GM12878 (cell line): Measurements from ENCODE around the gene HIF1AN. TPM values are rescaled to one million over a fixed set of nuclear protein-coding genes. Genes with fewer than 3 reads are reported as not detected.

Source experiments
- ATAC-seq: fragments of 200-7000 bp; cut with Tn5 transposase; 3 replicates; pipeline ENCODE4 v1.9.1; 2020; ENCODE audit warnings: mild to moderate bottlenecking, moderate library complexity
- Bru-seq: library from RNA; stranded (reverse); fragments of 400-500 nt; gene quantifications from one replicate; lab custom pipeline; 2021; lab: Mats Ljungman, UMichigan
- BruChase-seq, 2 experiments: library from RNA; stranded (reverse); fragments of 400-500 nt; gene quantifications; one replicate each; lab custom pipeline; 2021; lab: Mats Ljungman, UMichigan
- BruUV-seq: library from RNA; stranded (reverse); fragments of 400-500 nt; replicated peaks from 2 replicates; lab custom pipeline; 2021; lab: Mats Ljungman, UMichigan
- CTCF ChIA-PET: fragments of 300-600 bp; sonication (Branson Sonifier 250); formaldehyde crosslinking; extraction: SDS; loops from one replicate; lab custom pipeline; 2021; ENCODE audit warnings: inconsistent platforms; lab: Yijun Ruan, JAX
- POLR2A ChIA-PET: fragments of 350-600 bp; formaldehyde crosslinking; extraction: SDS; loops from one replicate; lab custom pipeline; 2021; ENCODE audit warnings: inconsistent platforms; lab: Charles Lee
- RAD21 ChIA-PET: fragments of 300-600 bp; sonication (Branson Sonifier 250); formaldehyde crosslinking; loops from one replicate; lab custom pipeline; 2023; ENCODE audit warnings: antibody characterized with exemption; ENCODE audit not compliant: unreplicated experiment; lab: Charles Lee
- SMC1A ChIA-PET: fragments of 300-600 bp; sonication (Branson Sonifier 250); formaldehyde crosslinking; loops from one replicate; lab custom pipeline; 2023; ENCODE audit not compliant: unreplicated experiment, uncharacterized antibody; lab: Charles Lee
- DNase-seq: peaks from one replicate; pipeline ENCODE4 v3.0.0-alpha.2; 2011; ENCODE audit warnings: low read depth, low spot score
- FAIRE-seq: peaks from 3 replicates; lab custom pipeline; 2011; peaks lifted over from hg19 to GRCh38; lab: Jason Lieb, UNC
- H2AFZ ChIP-seq: 2 replicates; pipeline ENCODE4 v1.6.0; 2011; ENCODE audit warnings: low read depth, low read length, control low read depth; ENCODE audit not compliant: control insufficient read depth
- H3K27ac ChIP-seq: 2 replicates; pipeline ENCODE4 v1.5.1; 2011; ENCODE audit warnings: control low read depth; ENCODE audit not compliant: control insufficient read depth, insufficient read depth
- H3K27me3 ChIP-seq, 2 experiments: replicated peaks in 1 of 2; 2 replicates each; pipeline versions ENCODE4 v1.6.0 to v1.6.1; 2011; ENCODE audit warnings: low read length in 1 of 2; ENCODE audit not compliant: control insufficient read depth in 2 of 2, insufficient read depth in 2 of 2
- H3K36me3 ChIP-seq, 2 experiments: 2 replicates each; pipeline ENCODE4 v1.5.1; 2011; ENCODE audit warnings: low read length in 1 of 2; ENCODE audit not compliant: control insufficient read depth in 2 of 2, insufficient read depth in 2 of 2
- H3K4me1 ChIP-seq: 2 replicates; pipeline ENCODE4 v1.6.1; 2011; ENCODE audit warnings: mild to moderate bottlenecking, low read length, moderate library complexity, mixed read lengths; ENCODE audit not compliant: control insufficient read depth, insufficient read depth
- H3K4me2 ChIP-seq: 2 replicates; pipeline ENCODE4 v1.6.0; 2011; ENCODE audit warnings: control low read depth; ENCODE audit not compliant: control insufficient read depth, insufficient read depth
- H3K4me3 ChIP-seq: fragments of 200-600 bp; sonication (generic); 2 replicates; pipeline ENCODE4 v1.5.1; 2016
- H3K79me2 ChIP-seq: 2 replicates; pipeline ENCODE4 v1.6.0; 2011; ENCODE audit warnings: low read length; ENCODE audit not compliant: control insufficient read depth, insufficient read depth
- H3K9ac ChIP-seq: 2 replicates; pipeline ENCODE4 v1.8.0; 2011; ENCODE audit warnings: low read length, control low read depth, mixed read lengths; ENCODE audit not compliant: control insufficient read depth, insufficient read depth
- H3K9me3 ChIP-seq: replicated peaks from 3 replicates; pipeline ENCODE4 v1.5.1; 2011; ENCODE audit warnings: mild to moderate bottlenecking, low read length; ENCODE audit not compliant: control insufficient read depth, insufficient read depth
- H4K20me1 ChIP-seq: 2 replicates; pipeline ENCODE4 v1.6.0; 2011; ENCODE audit not compliant: control insufficient read depth, insufficient read depth
- CBFB ChIP-seq: IDR thresholded peaks from 2 replicates; pipeline ENCODE4 v1.6.1; 2016; ENCODE audit warnings: antibody characterized with exemption, low read depth
- CBX3 ChIP-seq: fragments of 200-600 bp; sonication (generic); IDR thresholded peaks from 2 replicates; pipeline ENCODE4 v1.6.1; 2016; ENCODE audit warnings: low read depth, borderline replicate concordance
- CREB1 ChIP-seq: IDR thresholded peaks from 2 replicates; pipeline ENCODE4 v1.6.1; 2012; ENCODE audit warnings: low read depth, mild to moderate bottlenecking, inconsistent platforms
- GABPA ChIP-seq: IDR thresholded peaks from 2 replicates; pipeline ENCODE4 v1.6.1; 2014; ENCODE audit warnings: antibody characterized with exemption, low read depth, mild to moderate bottlenecking, inconsistent platforms
- NR2C1 ChIP-seq: fragments of 450-650 bp; IDR thresholded peaks from 2 replicates; pipeline ENCODE4 v1.6.1; 2017; ENCODE audit warnings: antibody characterized with exemption, mild to moderate bottlenecking, moderate library complexity
- PML ChIP-seq: IDR thresholded peaks from 2 replicates; pipeline ENCODE4 v1.6.1; 2012; ENCODE audit warnings: low read length, inconsistent platforms
- POU2F2 ChIP-seq: IDR thresholded peaks from 3 replicates; pipeline ENCODE4 v1.6.1; 2011; ENCODE audit warnings: low read depth, mild to moderate bottlenecking, low read length, borderline replicate concordance
- SKIL ChIP-seq: fragments of 450-650 bp; IDR thresholded peaks from 2 replicates; pipeline ENCODE4 v1.6.1; 2017; ENCODE audit warnings: mild to moderate bottlenecking, low read depth, inconsistent platforms; ENCODE audit not compliant: poor library complexity, severe bottlenecking
- SMAD5 ChIP-seq: IDR thresholded peaks from 2 replicates; pipeline ENCODE4 v1.6.1; 2016; ENCODE audit warnings: antibody characterized with exemption, low read depth
- STAT3 ChIP-seq: IDR thresholded peaks from 2 replicates; pipeline ENCODE4 v1.6.1; 2011; ENCODE audit warnings: low read depth, low read length, improper control_type of control experiment
- WGBS: methylation state at CpG from one replicate; pipeline ENCODE4 v1.1.6; 2016; ENCODE audit warnings: low lambda C conversion rate; ENCODE audit not compliant: insufficient replicate concordance, insufficient coverage; ENCODE audit errors: missing lambda C conversion rate; 5-methylcytosine and 5-hydroxymethylcytosine counted together
- in situ Hi-C: fragments of 300-500 bp; cut with MboI; formaldehyde crosslinking; loops from 9 replicates; pipeline ENCODE4 v1.14.3; 2018; ENCODE audit warnings: mixed read lengths
- intact Hi-C: fragments of 100-400 bp; cut with micrococcal nuclease; formaldehyde crosslinking; loops from one replicate; pipeline ENCODE4 v1.14.2; 2022; ENCODE audit not compliant: unreplicated experiment
- long read RNA-seq, 2 experiments: library from polyadenylated mRNA; unstranded; transcript quantifications; one replicate each; pipeline ENCODE4 v2.0.0, GENCODE V29; 2019 to 2020
- polyA minus RNA-seq, 3 experiments: library from RNA; depleted of rRNA, polyadenylated mRNA; stranded (reverse); fragments of >200 nt; gene quantifications; 2 replicates each; pipeline ENCODE4 v1.2.3, GENCODE V29; 2011
- polyA plus RNA-seq, 11 experiments: library from polyadenylated mRNA; depleted of rRNA in 4 of 11; unstranded in 6 of 11; stranded (reverse) in 5 of 11; fragments of >200 nt; fragmentation: Nextera tagmentation in 4 of 11; fragmentation: Illumina TruSeq in 1 of 11; extraction: Ambion mirVana in 4 of 11; extraction: Trizol in 1 of 11; gene quantifications; 1 replicate in 1 of 11; 2 replicates in 10 of 11; pipeline versions ENCODE4 v1.2.1 to v1.2.3, GENCODE V29; 2011 to 2016; ENCODE audit warnings: inconsistent platforms in 2 of 11, missing spikeins in 2 of 11, low read depth in 1 of 11
- total RNA-seq, 4 experiments: library from RNA; depleted of rRNA in 3 of 4; stranded (reverse); fragments of >200 nt in 3 of 4; fragmentation: Illumina TruSeq in 1 of 4; extraction: Trizol in 1 of 4; gene quantifications; 2 replicates each; pipeline versions ENCODE4 v1.2.1 to v1.2.3, GENCODE V29; 2013 to 2021
- TF ChIP-seq, protein P1 (sequence below): fragments of 150-350 bp; IDR thresholded peaks from 2 replicates; pipeline ENCODE4 v1.6.1; 2014; ENCODE audit warnings: mild to moderate bottlenecking, low read depth, low read length
- TF ChIP-seq, protein P2 (sequence below): fragments of 450-650 bp; IDR thresholded peaks from 2 replicates; pipeline ENCODE4 v1.6.1; 2016; ENCODE audit warnings: mild to moderate bottlenecking

The HIF1AN gene
- 50.6 and 53.4 TPM in 2 replicates for total RNA-seq (2013; cell fraction: nucleolus; rRNA removed)
- total RNA-seq (2014; rRNA removed) (5.5 and 6.2 TPM in 2 replicates), total RNA-seq (2014; rRNA removed; fragmentation: Illumina TruSeq; extraction: Trizol) (14.1 and 14.8 TPM in 2 replicates), total RNA-seq (2021) (32.2 TPM in 2 replicates), polyA plus RNA-seq (2011; rRNA removed) (15.5 and 22.4 TPM in 2 replicates), polyA plus RNA-seq (2014; fragmentation: Illumina TruSeq; extraction: Trizol) (15.9 and 19.7 TPM in 2 replicates), polyA plus RNA-seq (2014; fragmentation: Nextera tagmentation; extraction: Ambion mirVana) (1 to 10 TPM; 1.9 to 2.2 TPM), polyA plus RNA-seq (2014; rRNA removed) (10.6 and 14.5 TPM in 2 replicates), polyA plus RNA-seq (2016; fragmentation: Nextera tagmentation; extraction: Ambion mirVana) (10 to 100 TPM; 35.7 to 37.2 TPM), polyA minus RNA-seq (2011; rRNA and poly(A)+ RNA removed) (19.2 and 22.6 TPM in 2 replicates), Bru-seq, nascent RNA (percentile 88 among the genes with signal in this experiment), BruChase-seq, experiment 1, labeled RNA remaining after a 6-hour chase (percentile 97 among the genes with signal in this experiment), BruChase-seq, experiment 2, labeled RNA remaining after a 2-hour chase (percentile 95 among the genes with signal in this experiment)
- 17.2 TPM for polyA plus RNA-seq (2011; ENCODE audit: low read depth)
- 9.2 and 11.1 TPM in 2 replicates for polyA plus RNA-seq (2011; cell fraction: cytosol; rRNA removed)
- polyA plus RNA-seq (2011; cell fraction: nucleus; rRNA removed), result 17.7 and 19.6 TPM in 2 replicates
- polyA plus RNA-seq (2012), result 16.6 and 20.0 TPM in 2 replicates
- 4.4 and 5.3 TPM in 2 replicates for polyA minus RNA-seq (2011; cell fraction: cytosol; rRNA and poly(A)+ RNA removed)
- polyA minus RNA-seq (2011; cell fraction: nucleus; rRNA and poly(A)+ RNA removed), result 10.2 and 13.8 TPM in 2 replicates
- long read RNA-seq, experiment 1, full-length matches to known transcripts, result 26 of 31 reads
- long read RNA-seq, experiment 1, partial matches to known transcripts, result 1 of 31 reads
- long read RNA-seq, experiment 1, other reads (novel, unspliced or antisense), result 4 of 31 reads
- long read RNA-seq, experiment 2, full-length matches to known transcripts, result 31 of 66 reads
- long read RNA-seq, experiment 2, partial matches to known transcripts, result 23 of 66 reads
- long read RNA-seq, experiment 2, other reads (novel, unspliced or antisense), result 12 of 66 reads

GRCh38 chr10:100535715-100536353, at the start of gene HIF1AN:
TSS of gene HIF1AN (plus strand) at chr10:100535943. CDS start at chr10:100535959, 16 bp downstream.
- ChIA-PET RAD21 (interaction anchor here (0.7 to 2.0 kb wide), 5 partner anchors 190 to 1969 kb away, joined by 3 to 5 read pairs (median 3); partner anchors contain the start of gene SCD), CTCF (interaction anchor here (0.6 to 3.3 kb wide), 20 partner anchors 9 to 738 kb away, joined by 3 to 22 read pairs (median 3); no protein-coding TSS in a partner anchor), SMC1A (interaction anchor here (0.6 to 2.8 kb wide), 5 partner anchors 9 to 66 kb away, joined by 3 to 8 read pairs (median 5); partner anchors contain the start of gene SEC31B), POLR2A (interaction anchor here (0.6 to 1.3 kb wide), 11 partner anchors 10 to 797 kb away, joined by 3 to 4 read pairs (median 3); no protein-coding TSS in a partner anchor)
- no peaks in the 10 kb centered on the region; the same call in 2 of the 3 replicates for H3K9me3 ChIP-seq
- FAIRE-seq, result peak; percentile 93
- H3K9ac ChIP-seq, result peak within 1 kb of the TSS; percentile 52
- H3K4me3 ChIP-seq, result peak within 1 kb of the TSS; percentile 95
- WGBS, result 2% methylated on average over 35 of the region's 35 CpGs
- peak; percentile 97 for ATAC-seq
- peak; percentile 85 for DNase-seq
- H3K4me2 ChIP-seq, result peak within 1 kb of the TSS; percentile 93
- H3K27me3 ChIP-seq, result no peaks in the 10 kb centered on the region
- H3K36me3 ChIP-seq, result peaks cover 3 to 15% of the 10 kb centered on the region in 2 experiments; a peak in 3 of 4 replicates
- H3K27ac ChIP-seq, result peak within 1 kb of the TSS; percentile 45
- in situ Hi-C loops, result no loop called here
- H3K4me1 ChIP-seq, result peaks cover 11% of the 10 kb centered on the region
- intact Hi-C loops, result no loop called here
- peak within 1 kb of the TSS; percentile 99 for H2AFZ ChIP-seq
- H3K79me2 ChIP-seq, result peaks cover 28% of the 10 kb centered on the region
- BruUV-seq, result no TSS peak
- no peaks in the 10 kb centered on the region for H4K20me1 ChIP-seq
- peak; percentile 93 for TF ChIP-seq GABPA
- peak; percentile 71 for TF ChIP-seq CREB1
- TF ChIP-seq STAT3, result 0 out of 2 replicates have a peak, but pooled peaks have one; percentile 66
- TF ChIP-seq, protein P1, sequence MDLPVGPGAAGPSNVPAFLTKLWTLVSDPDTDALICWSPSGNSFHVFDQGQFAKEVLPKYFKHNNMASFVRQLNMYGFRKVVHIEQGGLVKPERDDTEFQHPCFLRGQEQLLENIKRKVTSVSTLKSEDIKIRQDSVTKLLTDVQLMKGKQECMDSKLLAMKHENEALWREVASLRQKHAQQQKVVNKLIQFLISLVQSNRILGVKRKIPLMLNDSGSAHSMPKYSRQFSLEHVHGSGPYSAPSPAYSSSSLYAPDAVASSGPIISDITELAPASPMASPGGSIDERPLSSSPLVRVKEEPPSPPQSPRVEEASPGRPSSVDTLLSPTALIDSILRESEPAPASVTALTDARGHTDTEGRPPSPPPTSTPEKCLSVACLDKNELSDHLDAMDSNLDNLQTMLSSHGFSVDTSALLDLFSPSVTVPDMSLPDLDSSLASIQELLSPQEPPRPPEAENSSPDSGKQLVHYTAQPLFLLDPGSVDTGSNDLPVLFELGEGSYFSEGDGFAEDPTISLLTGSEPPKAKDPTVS, result peak; percentile 48; the same call in 1 of the 2 replicates
- peak; percentile 74; the same call in 1 of the 3 replicates for TF ChIP-seq POU2F2
- TF ChIP-seq PML, result peak; percentile 93; the same call in 1 of the 2 replicates
- TF ChIP-seq, protein P2, sequence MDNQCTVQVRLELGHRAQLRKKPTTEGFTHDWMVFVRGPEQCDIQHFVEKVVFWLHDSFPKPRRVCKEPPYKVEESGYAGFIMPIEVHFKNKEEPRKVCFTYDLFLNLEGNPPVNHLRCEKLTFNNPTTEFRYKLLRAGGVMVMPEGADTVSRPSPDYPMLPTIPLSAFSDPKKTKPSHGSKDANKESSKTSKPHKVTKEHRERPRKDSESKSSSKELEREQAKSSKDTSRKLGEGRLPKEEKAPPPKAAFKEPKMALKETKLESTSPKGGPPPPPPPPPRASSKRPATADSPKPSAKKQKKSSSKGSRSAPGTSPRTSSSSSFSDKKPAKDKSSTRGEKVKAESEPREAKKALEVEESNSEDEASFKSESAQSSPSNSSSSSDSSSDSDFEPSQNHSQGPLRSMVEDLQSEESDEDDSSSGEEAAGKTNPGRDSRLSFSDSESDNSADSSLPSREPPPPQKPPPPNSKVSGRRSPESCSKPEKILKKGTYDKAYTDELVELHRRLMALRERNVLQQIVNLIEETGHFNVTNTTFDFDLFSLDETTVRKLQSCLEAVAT, result peak; percentile 93
- TF ChIP-seq SKIL, result peak; percentile 18
- TF ChIP-seq CBFB, result peak; percentile 94
- TF ChIP-seq SMAD5, result peak; percentile 85; the same call in 1 of the 2 replicates
- no peak for TF ChIP-seq CBX3
- peak; percentile 92 for TF ChIP-seq NR2C1
